ENCODE data around the gene TEK. TPM values are rescaled to one million over a fixed set of nuclear protein-coding genes. Genes with fewer than 3 reads are reported as not detected.

Gene TEK
- total RNA-seq, 4 donors from 2014 or later = 7.5 to 17.4 (median 15.5) TPM

GRCh38 chr9:27126670-27127069, 17.6 kb downstream of the TEK start:
- intact Hi-C loops (cut with DNase I) = no loop called here
- H3K27ac ChIP-seq (replicated peaks in 1 of 4) = no peak overlapping the region
- no peak for DNase-seq (ENCODE audit: extremely low spot score)
- H3K27me3 ChIP-seq = no peaks in the 10 kb centered on the region
- peaks cover 15 to 29% (median 26%) of the 10 kb centered on the region in 4 donors for H3K4me1 ChIP-seq
- no peaks in the 10 kb centered on the region for H3K36me3 ChIP-seq
- H3K9me3 ChIP-seq = no peaks in the 10 kb centered on the region
- H3K4me3 ChIP-seq = no peak overlapping the region
- TF ChIP-seq POLR2A (IDR thresholded peaks at IDR 0.05; ENCODE audit: low read depth) (no peak), EP300 (IDR thresholded peaks at IDR 0.05) (no peak), POLR2AphosphoS5 (IDR thresholded peaks at IDR 0.05) (no peak), CTCF (IDR thresholded peaks at IDR 0.05) (no peak)
- 56% methylated on average over 2 of the region's 2 CpGs for WGBS

- peaks cover 15 to 29% (median 26%) of the 10 kb centered on the region in 4 donors for H3K4me1 ChIP-seq
- intact Hi-C loops (cut with DNase I) = no loop called here
- no peak for TF ChIP-seq CTCF (IDR thresholded peaks at IDR 0.05)
- no peak for TF ChIP-seq POLR2AphosphoS5 (IDR thresholded peaks at IDR 0.05)
- no peak for TF ChIP-seq EP300 (IDR thresholded peaks at IDR 0.05)
- no peak for TF ChIP-seq POLR2A (IDR thresholded peaks at IDR 0.05; ENCODE audit: low read depth)
- H3K36me3 ChIP-seq = no peaks in the 10 kb centered on the region
- H3K4me3 ChIP-seq = no peak overlapping the region
- no peak overlapping the region for H3K27ac ChIP-seq (replicated peaks in 1 of 4)
- no peak for DNase-seq (ENCODE audit: extremely low spot score)
- 81% methylated on average over 1 of the region's 1 CpG for WGBS
- no peaks in the 10 kb centered on the region for H3K9me3 ChIP-seq
- H3K27me3 ChIP-seq = no peaks in the 10 kb centered on the region
These were observed 20.2 kb downstream of the TEK start for GRCh38 chr9:27129221-27129620.

- TF ChIP-seq POLR2AphosphoS5 (IDR thresholded peaks at IDR 0.05) (no peak), POLR2A (IDR thresholded peaks at IDR 0.05; ENCODE audit: low read depth) (no peak), EP300 (IDR thresholded peaks at IDR 0.05) (no peak), CTCF (IDR thresholded peaks at IDR 0.05) (no peak)
- Histone ChIP-seq H3K27ac (replicated peaks in 1 of 4) (no peak overlapping the region), H3K9me3 (no peaks in the 10 kb centered on the region), H3K4me1 (peaks cover 0 to 9% (median 4%) of the 10 kb centered on the region in 4 donors), H3K4me3 (no peak overlapping the region), H3K27me3 (no peaks in the 10 kb centered on the region), H3K36me3 (no peaks in the 10 kb centered on the region)
- intact Hi-C loops (cut with DNase I) = loop anchor here (10.0 kb wide), 1 partner anchor 53 kb away; no protein-coding TSS in a partner anchor
- WGBS = 72% methylated on average over 4 of the region's 4 CpGs
- DNase-seq (ENCODE audit: extremely low spot score) = no peak
These were observed 22.7 kb downstream of the TEK start for GRCh38 chr9:27131731-27132130.

- no peaks in the 10 kb centered on the region for H3K27me3 ChIP-seq
- 86% methylated on average over 4 of the region's 4 CpGs for WGBS
- no peak for DNase-seq (ENCODE audit: extremely low spot score)
- H3K4me1 ChIP-seq = peaks cover 0 to 5% (median 2%) of the 10 kb centered on the region in 4 donors
- H3K4me3 ChIP-seq = no peak overlapping the region
- H3K9me3 ChIP-seq = no peaks in the 10 kb centered on the region
- H3K27ac ChIP-seq (replicated peaks in 1 of 4) = no peak overlapping the region
- intact Hi-C loops (cut with DNase I) = loop anchor here (10.0 kb wide), 1 partner anchor 51 kb away; no protein-coding TSS in a partner anchor
- H3K36me3 ChIP-seq = no peaks in the 10 kb centered on the region
- no peak for TF ChIP-seq POLR2AphosphoS5 (IDR thresholded peaks at IDR 0.05)
- TF ChIP-seq CTCF (IDR thresholded peaks at IDR 0.05) = no peak
- no peak for TF ChIP-seq EP300 (IDR thresholded peaks at IDR 0.05)
- no peak for TF ChIP-seq POLR2A (IDR thresholded peaks at IDR 0.05; ENCODE audit: low read depth)
These were observed 24.8 kb downstream of the TEK start for GRCh38 chr9:27133817-27134216.

- H3K4me1 ChIP-seq = no peaks in the 10 kb centered on the region
- TF ChIP-seq POLR2A (IDR thresholded peaks at IDR 0.05; ENCODE audit: low read depth) = no peak
- TF ChIP-seq CTCF (IDR thresholded peaks at IDR 0.05) = no peak
- TF ChIP-seq POLR2AphosphoS5 (IDR thresholded peaks at IDR 0.05) = no peak
- TF ChIP-seq EP300 (IDR thresholded peaks at IDR 0.05) = no peak
- 83% methylated on average over 7 of the region's 7 CpGs for WGBS
- no peak for DNase-seq (ENCODE audit: extremely low spot score)
- intact Hi-C loops (cut with DNase I) = no loop called here
- no peaks in the 10 kb centered on the region for H3K9me3 ChIP-seq
- H3K27ac ChIP-seq (replicated peaks in 1 of 4) = no peak overlapping the region
- no peaks in the 10 kb centered on the region for H3K36me3 ChIP-seq
- H3K27me3 ChIP-seq = no peaks in the 10 kb centered on the region
- H3K4me3 ChIP-seq = no peak overlapping the region
These were observed 33.4 kb downstream of the TEK start for GRCh38 chr9:27142299-27142930.
